GM12878 (cell line): Measurements from ENCODE around the gene SLCO4A1. TPM values are rescaled to one million over a fixed set of nuclear protein-coding genes. Genes with fewer than 3 reads are reported as not detected.

Source experiments
- ATAC-seq: fragments of 200-7000 bp; cut with Tn5 transposase; 3 replicates; pipeline ENCODE4 v1.9.1; 2020; ENCODE audit warnings: mild to moderate bottlenecking, moderate library complexity
- BruUV-seq: library from RNA; stranded (reverse); fragments of 400-500 nt; replicated peaks from 2 replicates; lab custom pipeline; 2021; lab: Mats Ljungman, UMichigan
- CTCF ChIA-PET: fragments of 300-600 bp; sonication (Branson Sonifier 250); formaldehyde crosslinking; extraction: SDS; loops from one replicate; lab custom pipeline; 2021; ENCODE audit warnings: inconsistent platforms; lab: Yijun Ruan, JAX
- POLR2A ChIA-PET: fragments of 350-600 bp; formaldehyde crosslinking; extraction: SDS; loops from one replicate; lab custom pipeline; 2021; ENCODE audit warnings: inconsistent platforms; lab: Charles Lee
- RAD21 ChIA-PET: fragments of 300-600 bp; sonication (Branson Sonifier 250); formaldehyde crosslinking; loops from one replicate; lab custom pipeline; 2023; ENCODE audit warnings: antibody characterized with exemption; ENCODE audit not compliant: unreplicated experiment; lab: Charles Lee
- SMC1A ChIA-PET: fragments of 300-600 bp; sonication (Branson Sonifier 250); formaldehyde crosslinking; loops from one replicate; lab custom pipeline; 2023; ENCODE audit not compliant: unreplicated experiment, uncharacterized antibody; lab: Charles Lee
- DNase-seq: peaks from one replicate; pipeline ENCODE4 v3.0.0-alpha.2; 2011; ENCODE audit warnings: low read depth, low spot score
- FAIRE-seq: peaks from 3 replicates; lab custom pipeline; 2011; peaks lifted over from hg19 to GRCh38; lab: Jason Lieb, UNC
- H2AFZ ChIP-seq: 2 replicates; pipeline ENCODE4 v1.6.0; 2011; ENCODE audit warnings: low read depth, low read length, control low read depth; ENCODE audit not compliant: control insufficient read depth
- H3K27ac ChIP-seq: 2 replicates; pipeline ENCODE4 v1.5.1; 2011; ENCODE audit warnings: control low read depth; ENCODE audit not compliant: control insufficient read depth, insufficient read depth
- H3K27me3 ChIP-seq, 2 experiments: replicated peaks in 1 of 2; 2 replicates each; pipeline versions ENCODE4 v1.6.0 to v1.6.1; 2011; ENCODE audit warnings: low read length in 1 of 2; ENCODE audit not compliant: control insufficient read depth in 2 of 2, insufficient read depth in 2 of 2
- H3K36me3 ChIP-seq, 2 experiments: 2 replicates each; pipeline ENCODE4 v1.5.1; 2011; ENCODE audit warnings: low read length in 1 of 2; ENCODE audit not compliant: control insufficient read depth in 2 of 2, insufficient read depth in 2 of 2
- H3K4me1 ChIP-seq: 2 replicates; pipeline ENCODE4 v1.6.1; 2011; ENCODE audit warnings: mild to moderate bottlenecking, low read length, moderate library complexity, mixed read lengths; ENCODE audit not compliant: control insufficient read depth, insufficient read depth
- H3K4me2 ChIP-seq: 2 replicates; pipeline ENCODE4 v1.6.0; 2011; ENCODE audit warnings: control low read depth; ENCODE audit not compliant: control insufficient read depth, insufficient read depth
- H3K4me3 ChIP-seq: fragments of 200-600 bp; sonication (generic); 2 replicates; pipeline ENCODE4 v1.5.1; 2016
- H3K79me2 ChIP-seq: 2 replicates; pipeline ENCODE4 v1.6.0; 2011; ENCODE audit warnings: low read length; ENCODE audit not compliant: control insufficient read depth, insufficient read depth
- H3K9ac ChIP-seq: 2 replicates; pipeline ENCODE4 v1.8.0; 2011; ENCODE audit warnings: low read length, control low read depth, mixed read lengths; ENCODE audit not compliant: control insufficient read depth, insufficient read depth
- H3K9me3 ChIP-seq: replicated peaks from 3 replicates; pipeline ENCODE4 v1.5.1; 2011; ENCODE audit warnings: mild to moderate bottlenecking, low read length; ENCODE audit not compliant: control insufficient read depth, insufficient read depth
- H4K20me1 ChIP-seq: 2 replicates; pipeline ENCODE4 v1.6.0; 2011; ENCODE audit not compliant: control insufficient read depth, insufficient read depth
- CUX1 ChIP-seq: IDR thresholded peaks from 2 replicates; pipeline ENCODE4 v1.6.1; 2012; ENCODE audit warnings: improper control_type of control experiment, low read depth, low read length; ENCODE audit not compliant: insufficient replicate concordance
- HDGF ChIP-seq: fragments of 450-650 bp; IDR thresholded peaks from 2 replicates; pipeline ENCODE4 v1.6.1; 2016; ENCODE audit warnings: antibody characterized with exemption
- KLF5 ChIP-seq: fragments of 450-650 bp; IDR thresholded peaks from 2 replicates; pipeline ENCODE4 v1.6.1; 2014; ENCODE audit warnings: mild to moderate bottlenecking; ENCODE audit not compliant: partially characterized antibody
- MLLT1 ChIP-seq: fragments of 450-650 bp; IDR thresholded peaks from 2 replicates; pipeline ENCODE4 v1.6.1; 2016; ENCODE audit warnings: mild to moderate bottlenecking
- RBBP5 ChIP-seq: fragments of 200-600 bp; sonication (generic); conservative IDR thresholded peaks from 2 replicates; pipeline ENCODE4 v1.6.1; 2016
- SUPT20H ChIP-seq: IDR thresholded peaks from 2 replicates; pipeline ENCODE4 v1.6.1; 2011; ENCODE audit warnings: low read depth, mild to moderate bottlenecking, low read length, moderate library complexity, borderline replicate concordance; ENCODE audit not compliant: control insufficient read depth
- SUZ12 ChIP-seq: fragments of 200-600 bp; sonication (generic); IDR thresholded peaks from one replicate; pipeline ENCODE4 v1.6.1; 2018; ENCODE audit warnings: antibody characterized with exemption, mild to moderate bottlenecking; ENCODE audit not compliant: unreplicated experiment
- whole genome bisulfite sequencing: methylation state at CpG from one replicate; pipeline ENCODE4 v1.1.6; 2016; ENCODE audit warnings: low lambda C conversion rate; ENCODE audit not compliant: insufficient replicate concordance, insufficient coverage; ENCODE audit errors: missing lambda C conversion rate; 5-methylcytosine and 5-hydroxymethylcytosine counted together
- in situ Hi-C: fragments of 300-500 bp; cut with MboI; formaldehyde crosslinking; loops from 9 replicates; pipeline ENCODE4 v1.14.3; 2018; ENCODE audit warnings: mixed read lengths
- intact Hi-C: fragments of 100-400 bp; cut with micrococcal nuclease; formaldehyde crosslinking; loops from one replicate; pipeline ENCODE4 v1.14.2; 2022; ENCODE audit not compliant: unreplicated experiment
- polyA plus RNA-seq, 11 experiments: library from polyadenylated mRNA; depleted of rRNA in 4 of 11; unstranded in 6 of 11; stranded (reverse) in 5 of 11; fragments of >200 nt; fragmentation: Nextera tagmentation in 4 of 11; fragmentation: Illumina TruSeq in 1 of 11; extraction: Ambion mirVana in 4 of 11; extraction: Trizol in 1 of 11; gene quantifications; 1 replicate in 1 of 11; 2 replicates in 10 of 11; pipeline versions ENCODE4 v1.2.1 to v1.2.3, GENCODE V29; 2011 to 2016; ENCODE audit warnings: inconsistent platforms in 2 of 11, missing spikeins in 2 of 11, low read depth in 1 of 11
- total RNA-seq, 4 experiments: library from RNA; depleted of rRNA in 3 of 4; stranded (reverse); fragments of >200 nt in 3 of 4; fragmentation: Illumina TruSeq in 1 of 4; extraction: Trizol in 1 of 4; gene quantifications; 2 replicates each; pipeline versions ENCODE4 v1.2.1 to v1.2.3, GENCODE V29; 2013 to 2021
- TF ChIP-seq, protein P1 (sequence below): IDR thresholded peaks from 2 replicates; pipeline ENCODE4 v1.6.1; 2012; ENCODE audit warnings: low read depth, low read length, improper control_type of control experiment

Gene SLCO4A1
- total and polyA plus RNA-seq, 10 of the 15 experiments (the other 5 are each of a cell fraction or from before 2014, with no cell fraction given), result 2.1 to 30.7 (median 12.0) TPM

GRCh38 chr20:62666736-62667529, 24.6 kb downstream of the SLCO4A1 start:
- ChIA-PET CTCF (no interaction called here), SMC1A (no interaction called here), POLR2A (interaction anchor here (1.0 kb wide), 1 partner anchor 89 kb away, joined by 3 read pairs; no protein-coding TSS in a partner anchor)

More at GRCh38 chr20:62666736-62667529, 24.6 kb downstream of the SLCO4A1 start:
- Histone ChIP-seq H3K27ac (no peak overlapping the region), H4K20me1 (no peaks in the 10 kb centered on the region), H2AFZ (no peak overlapping the region), H3K4me3 (no peak overlapping the region), H3K4me2 (no peak overlapping the region), H3K36me3 (peaks cover 3 to 6% of the 10 kb centered on the region in 2 experiments; a peak in 3 of 4 replicates), H3K4me1 (no peaks in the 10 kb centered on the region), H3K9ac (no peak overlapping the region), H3K27me3 (no peaks in the 10 kb centered on the region), H3K79me2 (no peaks in the 10 kb centered on the region), H3K9me3 (no peaks in the 10 kb centered on the region)
- intact Hi-C loops (no loop called here), in situ Hi-C loops (no loop called here)
- WGBS, result 92% methylated on average over 27 of the region's 27 CpGs
- ATAC-seq (no peak), DNase-seq (no peak), FAIRE-seq (no peak)
- no TSS peak for BruUV-seq
- RAD21 ChIA-PET, result no interaction called here
- TF ChIP-seq SUZ12, result no peak
- TF ChIP-seq KLF5, result no peak
- TF ChIP-seq HDGF, result no peak
- TF ChIP-seq, protein P1, sequence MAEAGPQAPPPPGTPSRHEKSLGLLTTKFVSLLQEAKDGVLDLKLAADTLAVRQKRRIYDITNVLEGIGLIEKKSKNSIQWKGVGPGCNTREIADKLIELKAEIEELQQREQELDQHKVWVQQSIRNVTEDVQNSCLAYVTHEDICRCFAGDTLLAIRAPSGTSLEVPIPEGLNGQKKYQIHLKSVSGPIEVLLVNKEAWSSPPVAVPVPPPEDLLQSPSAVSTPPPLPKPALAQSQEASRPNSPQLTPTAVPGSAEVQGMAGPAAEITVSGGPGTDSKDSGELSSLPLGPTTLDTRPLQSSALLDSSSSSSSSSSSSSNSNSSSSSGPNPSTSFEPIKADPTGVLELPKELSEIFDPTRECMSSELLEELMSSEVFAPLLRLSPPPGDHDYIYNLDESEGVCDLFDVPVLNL, result no peak
- no peak for TF ChIP-seq CUX1
- no peak for TF ChIP-seq SUPT20H
- TF ChIP-seq RBBP5, result no peak
- TF ChIP-seq MLLT1, result no peak
